ENCODE results near the gene PTPRD.
"Not testable (repeated sequence)": the region's sequence is repeated elsewhere in the genome, so short reads cannot be mapped to it uniquely, and the experiment has no call there.

The PTPRD gene

GRCh38 chr9:9362332-9362731 is 1250.5 kb downstream of the PTPRD start:
- no peak for DNase-seq (ENCODE audit: insufficient read length, low spot score)
- no peak for FAIRE-seq
- TF ChIP-seq CTCF (IDR thresholded peaks at IDR 0.05; ENCODE audit: insufficient read depth, missing control alignments): no peak

GRCh38 chr9:9352877-9353481 is 1259.8 kb downstream of the PTPRD start:
- DNase-seq (ENCODE audit: insufficient read length, low spot score): no peak
- FAIRE-seq: no peak
- peak; percentile 59 for TF ChIP-seq CTCF (IDR thresholded peaks at IDR 0.05; ENCODE audit: insufficient read depth, missing control alignments)

- no peak for TF ChIP-seq CTCF (IDR thresholded peaks at IDR 0.05; ENCODE audit: insufficient read depth, missing control alignments)
- no peak for DNase-seq (ENCODE audit: insufficient read length, low spot score)
- FAIRE-seq: no peak
Observed at GRCh38 chr9:9341203-9341602, 1271.6 kb downstream of the PTPRD start.

GRCh38 chr9:9337129-9337528 is 1275.7 kb downstream of the PTPRD start:
- no peak for TF ChIP-seq CTCF (IDR thresholded peaks at IDR 0.05; ENCODE audit: insufficient read depth, missing control alignments)
- no peak for DNase-seq (ENCODE audit: insufficient read length, low spot score)
- no peak for FAIRE-seq

GRCh38 chr9:9326749-9327148 is 1286.1 kb downstream of the PTPRD start:
- no peak for FAIRE-seq
- TF ChIP-seq CTCF (IDR thresholded peaks at IDR 0.05; ENCODE audit: insufficient read depth, missing control alignments): no peak
- DNase-seq (ENCODE audit: insufficient read length, low spot score): no peak

- DNase-seq (ENCODE audit: insufficient read length, low spot score) (no peak), FAIRE-seq (no peak)
- no peak for TF ChIP-seq CTCF (IDR thresholded peaks at IDR 0.05; ENCODE audit: insufficient read depth, missing control alignments)
Observed at GRCh38 chr9:9319007-9319406, 1293.8 kb downstream of the PTPRD start.

GRCh38 chr9:9310743-9311142 is 1302.1 kb downstream of the PTPRD start:
- not testable (repeated sequence) for DNase-seq (ENCODE audit: insufficient read length, low spot score); FAIRE-seq

GRCh38 chr9:9305600-9305999 is 1307.2 kb downstream of the PTPRD start:
- TF ChIP-seq CTCF (IDR thresholded peaks at IDR 0.05; ENCODE audit: insufficient read depth, missing control alignments): no peak
- FAIRE-seq (no peak), DNase-seq (ENCODE audit: insufficient read length, low spot score) (no peak)
